ENCODE results near the gene ZBTB39. TPM values are rescaled to one million over a fixed set of nuclear protein-coding genes. Genes with fewer than 3 reads are reported as not detected.
"Not testable (repeated sequence)": the region's sequence is repeated elsewhere in the genome, so short reads cannot be mapped to it uniquely, and the experiment has no call there.

ZBTB39 gene, protein sequence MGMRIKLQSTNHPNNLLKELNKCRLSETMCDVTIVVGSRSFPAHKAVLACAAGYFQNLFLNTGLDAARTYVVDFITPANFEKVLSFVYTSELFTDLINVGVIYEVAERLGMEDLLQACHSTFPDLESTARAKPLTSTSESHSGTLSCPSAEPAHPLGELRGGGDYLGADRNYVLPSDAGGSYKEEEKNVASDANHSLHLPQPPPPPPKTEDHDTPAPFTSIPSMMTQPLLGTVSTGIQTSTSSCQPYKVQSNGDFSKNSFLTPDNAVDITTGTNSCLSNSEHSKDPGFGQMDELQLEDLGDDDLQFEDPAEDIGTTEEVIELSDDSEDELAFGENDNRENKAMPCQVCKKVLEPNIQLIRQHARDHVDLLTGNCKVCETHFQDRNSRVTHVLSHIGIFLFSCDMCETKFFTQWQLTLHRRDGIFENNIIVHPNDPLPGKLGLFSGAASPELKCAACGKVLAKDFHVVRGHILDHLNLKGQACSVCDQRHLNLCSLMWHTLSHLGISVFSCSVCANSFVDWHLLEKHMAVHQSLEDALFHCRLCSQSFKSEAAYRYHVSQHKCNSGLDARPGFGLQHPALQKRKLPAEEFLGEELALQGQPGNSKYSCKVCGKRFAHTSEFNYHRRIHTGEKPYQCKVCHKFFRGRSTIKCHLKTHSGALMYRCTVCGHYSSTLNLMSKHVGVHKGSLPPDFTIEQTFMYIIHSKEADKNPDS
- 1 to 10 TPM; 3.5 to 7.2 (median 6.6) TPM for total RNA-seq

DNA sequence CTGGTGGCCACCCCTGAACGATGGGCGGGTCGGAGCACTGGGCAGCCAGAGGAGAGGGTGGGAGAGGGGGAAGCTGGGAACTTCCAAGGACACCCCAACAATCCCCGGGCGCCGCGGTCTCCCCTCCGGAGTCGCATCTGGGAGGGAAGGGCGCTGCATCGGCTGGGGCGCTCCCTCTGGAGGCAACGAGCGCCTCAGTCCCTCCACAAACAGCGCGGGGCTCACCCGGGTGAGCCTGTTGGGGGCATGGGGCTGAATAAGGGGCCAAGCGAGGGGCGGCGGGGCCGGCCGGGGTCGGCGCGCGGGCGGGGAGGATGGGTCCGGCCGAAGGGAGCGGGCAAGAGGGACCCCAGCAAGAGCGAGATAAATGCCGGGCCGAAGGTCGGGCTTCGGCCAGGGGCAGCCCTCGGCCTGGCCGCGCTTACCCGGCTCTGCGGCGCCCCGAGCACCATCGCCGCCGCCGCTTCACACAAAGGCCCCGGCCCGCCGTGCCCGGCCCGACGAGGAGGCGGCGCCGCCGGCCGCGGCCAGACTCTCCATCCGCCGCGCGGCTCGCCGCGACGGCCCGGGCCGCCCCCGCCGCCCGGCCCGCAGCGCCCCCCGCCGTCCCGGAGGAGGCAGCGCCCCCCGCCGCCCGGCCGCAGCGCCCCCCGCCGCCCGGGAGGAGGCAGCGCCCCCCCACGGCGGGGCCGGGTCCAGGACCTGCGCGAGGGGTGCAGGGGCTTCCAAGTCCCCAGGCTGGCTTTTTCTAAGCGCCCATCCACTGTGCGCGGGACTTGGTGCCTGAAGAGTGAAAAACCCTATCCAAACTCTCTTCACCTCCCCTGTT lies at the start of gene ZBTB39:
TSS of gene ZBTB39 (minus strand) at position 567 of the 829 bp plus-strand sequence. CDS start 1,629 bp downstream, outside the sequence.
- TF ChIP-seq CTCF (IDR thresholded peaks at IDR 0.05), result no peak
- ATAC-seq (ENCODE audit: low FRiP score) (peak; percentile 82), DNase-seq (ENCODE audit: low spot score) (no peak)

- no peak for DNase-seq (ENCODE audit: low spot score)
- no peak for TF ChIP-seq CTCF (IDR thresholded peaks at IDR 0.05)
Measured at GRCh38 chr12:57055824-57056223, 49.5 kb upstream of the ZBTB39 start.

DNA sequence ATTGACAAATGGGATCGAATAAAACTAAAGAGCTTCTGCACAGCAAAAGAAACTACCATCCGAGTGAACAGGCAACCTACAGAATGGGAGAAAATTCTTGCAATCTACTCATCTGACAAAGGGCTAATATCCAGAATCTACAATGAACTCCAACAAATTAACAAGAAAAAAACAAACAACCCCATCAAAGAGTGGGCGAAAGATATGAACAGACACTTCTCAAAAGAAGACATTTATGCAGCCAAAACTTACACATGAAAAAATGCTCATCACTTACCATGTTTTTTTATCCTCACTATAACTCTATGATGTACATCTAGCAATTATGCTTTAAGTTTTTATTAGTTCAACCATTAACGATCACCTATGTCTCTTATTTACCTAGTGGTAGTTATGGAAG lies 47.6 kb upstream of the ZBTB39 start:
- not testable (repeated sequence) for ATAC-seq (ENCODE audit: low FRiP score); DNase-seq (ENCODE audit: low spot score)

More at GRCh38 chr12:57055824-57056223, 49.5 kb upstream of the ZBTB39 start:
- no peak for ATAC-seq (ENCODE audit: low FRiP score)

GRCh38 chr12:57053146-57053545 lies 46.8 kb upstream of the ZBTB39 start:
- not testable (repeated sequence) for ATAC-seq (ENCODE audit: low FRiP score); DNase-seq (ENCODE audit: low spot score)

DNA sequence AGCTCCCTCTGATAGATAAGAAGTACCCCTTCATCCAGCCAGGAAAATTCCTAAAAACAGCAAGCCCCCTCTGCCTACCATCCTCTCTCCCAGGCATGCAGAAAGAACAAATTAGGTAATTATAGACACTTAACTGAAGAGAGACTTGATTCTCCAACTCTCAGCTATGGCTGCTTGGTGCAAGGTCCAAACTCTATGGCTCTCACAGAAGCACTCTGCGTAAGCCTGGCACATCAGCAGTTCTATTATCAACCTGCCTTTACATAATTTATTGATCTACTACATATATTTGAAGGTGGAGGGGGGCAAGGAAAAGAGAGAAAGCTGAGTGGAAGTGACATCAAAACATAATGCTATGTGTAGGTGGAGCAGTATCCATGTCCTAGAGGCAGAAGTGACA lies 44.7 kb upstream of the ZBTB39 start:
- no peak for TF ChIP-seq CTCF (IDR thresholded peaks at IDR 0.05)
- no peak for DNase-seq (ENCODE audit: low spot score)

GRCh38 chr12:57049890-57050289 lies 43.5 kb upstream of the ZBTB39 start, which contains the start of gene MYO1A:
Gene MYO1A (minus strand): TSS chr12:57050129. CDS start chr12:57048323, 1,806 bp downstream.
- TF ChIP-seq CTCF (IDR thresholded peaks at IDR 0.05), result no peak
- no peak for ATAC-seq (ENCODE audit: low FRiP score)

More for the DNA sequence above, 44.7 kb upstream of the ZBTB39 start:
- ATAC-seq (ENCODE audit: low FRiP score), result no peak

DNA sequence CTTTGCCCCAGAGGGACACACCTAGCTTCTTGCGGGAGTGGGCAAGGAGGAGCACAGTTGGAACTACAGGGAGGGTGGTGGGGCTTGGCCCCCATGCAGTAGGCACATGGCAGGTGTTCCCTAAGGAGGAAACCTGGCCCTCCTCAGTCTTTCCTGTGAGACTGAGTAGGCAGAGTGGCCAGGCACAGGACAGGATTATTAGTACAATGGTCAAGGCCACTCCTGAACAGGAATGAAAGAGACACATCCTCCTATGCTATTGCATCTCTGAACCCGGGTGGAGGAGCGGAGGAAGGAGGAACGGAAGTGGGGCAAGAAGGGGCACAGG lies 42.7 kb upstream of the ZBTB39 start:
- TF ChIP-seq CTCF (IDR thresholded peaks at IDR 0.05), result no peak
- DNase-seq (ENCODE audit: low spot score) (no peak), ATAC-seq (ENCODE audit: low FRiP score) (no peak)

More at GRCh38 chr12:57049890-57050289, 43.5 kb upstream of the ZBTB39 start, which contains the start of gene MYO1A:
- DNase-seq (ENCODE audit: low spot score), result no peak
